ENCODE data around the gene DNAJC15. TPM values are rescaled to one million over a fixed set of nuclear protein-coding genes. Genes with fewer than 3 reads are reported as not detected.
"Not testable (repeated sequence)": the region's sequence is repeated elsewhere in the genome, so short reads cannot be mapped to it uniquely, and the experiment has no call there.

The DNAJC15 gene
- total RNA-seq, 2 experiments from 2014 or later: 12.5 to 15.7 TPM

DNA sequence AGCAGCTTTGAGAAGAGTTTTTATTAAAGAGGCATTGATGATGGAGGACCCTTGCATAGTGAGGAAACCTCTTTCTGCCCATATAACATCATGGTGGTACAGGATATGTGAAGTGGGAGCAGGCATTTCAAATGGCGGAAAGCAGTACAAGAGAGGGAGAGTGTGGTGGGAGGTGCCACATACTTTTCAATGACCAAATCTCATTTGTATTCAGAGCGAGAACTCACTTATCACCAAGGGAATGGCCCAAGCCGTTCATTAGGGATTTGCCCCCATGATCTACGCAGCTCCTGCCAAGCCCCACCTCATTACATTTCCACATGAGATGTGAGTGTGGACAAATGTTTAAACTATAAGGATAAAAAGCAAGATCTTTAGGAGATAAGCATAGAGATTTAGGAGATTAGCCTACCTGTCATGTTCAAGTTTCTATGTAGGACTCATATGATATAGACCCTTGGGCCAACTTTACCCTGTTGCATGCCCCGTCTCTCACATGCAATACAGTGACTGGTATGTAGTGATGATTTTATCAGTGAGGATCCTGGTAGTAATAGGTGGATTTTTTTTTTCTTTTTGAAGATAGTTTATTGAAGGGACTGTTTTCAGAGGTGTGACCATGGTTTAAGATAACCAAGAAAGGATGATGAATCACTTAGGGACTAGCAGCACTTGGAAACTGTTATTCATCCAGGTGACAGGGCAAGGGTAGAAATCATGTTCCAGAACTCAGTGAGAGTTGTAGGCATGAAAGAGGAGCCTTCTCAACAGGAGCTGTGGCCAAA is 38.3 kb downstream of the DNAJC15 start:
- H3K9me3 Mint-ChIP-seq: no peaks in the 10 kb centered on the region
- H3K27ac Mint-ChIP-seq: no peak overlapping the region
- DNase-seq (no peak), ATAC-seq (ENCODE audit: low read depth) (peak; percentile 9)
- POLR2A ChIA-PET: no interaction called here
- H3K36me3 Mint-ChIP-seq: peaks cover 26% of the 10 kb centered on the region
- no peaks in the 10 kb centered on the region for H3K27me3 Mint-ChIP-seq
- no peak overlapping the region for H3K4me3 Mint-ChIP-seq
- peaks cover 29% of the 10 kb centered on the region for H3K4me1 Mint-ChIP-seq

DNA sequence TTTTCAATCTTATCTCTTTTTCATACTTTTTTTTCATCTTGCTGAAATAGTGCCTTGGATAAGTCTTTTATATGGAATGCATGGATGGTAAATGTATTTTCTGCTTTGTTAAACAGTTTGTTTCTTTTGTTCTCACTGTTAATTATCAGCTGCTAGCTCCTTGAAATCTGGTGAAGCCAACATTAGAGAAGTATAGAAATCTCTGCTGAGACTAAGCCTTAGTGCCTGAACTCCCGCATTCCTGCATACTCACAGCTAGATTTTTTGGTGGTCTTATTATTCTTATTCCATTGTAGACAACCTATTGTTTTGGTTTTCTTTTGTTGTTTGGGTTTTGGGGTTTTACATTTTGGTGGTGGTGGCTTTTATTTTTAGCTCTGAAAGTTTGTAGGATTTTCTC is 48.4 kb downstream of the DNAJC15 start:
- ATAC-seq (ENCODE audit: low read depth) (no peak), DNase-seq (no peak)
- Mint-ChIP-seq H3K4me1 (peaks cover 16% of the 10 kb centered on the region), H3K36me3 (peaks cover 22% of the 10 kb centered on the region), H3K4me3 (no peak overlapping the region), H3K27ac (no peak overlapping the region), H3K27me3 (no peaks in the 10 kb centered on the region), H3K9me3 (no peaks in the 10 kb centered on the region)
- POLR2A ChIA-PET: no interaction called here

DNA sequence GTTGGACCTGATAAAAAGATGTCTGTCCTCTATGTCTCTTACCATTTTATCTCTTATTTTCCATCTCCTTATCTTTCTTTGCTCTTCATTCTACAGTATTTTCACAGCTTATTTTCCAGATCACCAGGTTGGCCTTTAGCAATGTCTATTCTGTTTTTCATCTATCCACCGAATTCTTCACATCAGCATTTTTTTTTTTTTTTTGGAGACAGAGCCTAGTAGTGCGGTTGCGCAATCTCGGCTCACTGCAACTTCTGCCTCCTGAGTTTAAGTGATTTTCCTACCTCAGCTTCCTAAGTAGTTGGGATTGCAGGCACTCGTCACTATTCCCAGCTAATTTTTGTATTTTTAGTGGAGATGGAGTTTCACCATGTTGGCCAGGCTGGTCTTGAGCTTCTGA is 49.0 kb downstream of the DNAJC15 start:
- no peak overlapping the region for H3K27ac Mint-ChIP-seq
- H3K4me3 Mint-ChIP-seq: no peak overlapping the region
- POLR2A ChIA-PET: no interaction called here
- H3K27me3 Mint-ChIP-seq: no peaks in the 10 kb centered on the region
- no peak for DNase-seq
- peaks cover 21% of the 10 kb centered on the region for H3K36me3 Mint-ChIP-seq
- peaks cover 16% of the 10 kb centered on the region for H3K4me1 Mint-ChIP-seq
- H3K9me3 Mint-ChIP-seq: no peaks in the 10 kb centered on the region
- no peak for ATAC-seq (ENCODE audit: low read depth)

DNA sequence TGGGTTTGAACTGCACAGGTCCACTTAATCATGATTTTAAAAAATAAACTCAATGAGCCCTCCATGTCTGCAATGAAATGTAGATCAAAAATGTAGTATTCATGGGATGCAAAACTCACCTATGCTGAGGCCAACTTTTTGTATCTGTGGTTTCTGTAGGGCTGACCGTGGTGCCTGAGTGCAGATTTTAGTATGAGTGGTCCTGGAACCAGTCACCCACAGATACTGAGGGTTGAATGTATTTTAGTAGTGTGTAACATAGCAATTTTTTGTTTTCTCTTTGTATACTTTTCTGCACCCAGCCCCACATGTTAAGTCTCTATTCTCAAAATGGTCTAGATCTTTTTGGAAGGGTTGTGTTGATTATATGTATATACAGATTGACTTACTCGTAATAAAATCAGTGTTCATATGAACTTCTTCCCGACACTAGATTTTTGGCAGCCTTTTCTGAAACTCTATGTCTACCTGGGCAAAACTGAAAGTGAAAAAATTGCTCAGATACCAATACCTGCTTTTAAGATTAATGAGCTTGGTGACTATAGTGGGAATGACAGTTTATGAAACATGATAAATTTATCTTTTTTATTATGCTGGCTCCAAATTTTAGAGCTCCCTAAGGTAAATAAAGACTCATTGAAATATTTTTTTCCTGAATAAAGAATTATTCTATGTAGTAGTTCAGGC is 51.6 kb downstream of the DNAJC15 start:
- POLR2A ChIA-PET: no interaction called here
- H3K4me1 Mint-ChIP-seq: peaks cover 16% of the 10 kb centered on the region
- H3K36me3 Mint-ChIP-seq: peaks cover 28% of the 10 kb centered on the region
- peak overlapping the region; percentile 0 for H3K4me3 Mint-ChIP-seq
- H3K27ac Mint-ChIP-seq: no peak overlapping the region
- H3K27me3 Mint-ChIP-seq: no peaks in the 10 kb centered on the region
- no peak for ATAC-seq (ENCODE audit: low read depth)
- peaks cover 2% of the 10 kb centered on the region for H3K9me3 Mint-ChIP-seq
- no peak for DNase-seq

DNA sequence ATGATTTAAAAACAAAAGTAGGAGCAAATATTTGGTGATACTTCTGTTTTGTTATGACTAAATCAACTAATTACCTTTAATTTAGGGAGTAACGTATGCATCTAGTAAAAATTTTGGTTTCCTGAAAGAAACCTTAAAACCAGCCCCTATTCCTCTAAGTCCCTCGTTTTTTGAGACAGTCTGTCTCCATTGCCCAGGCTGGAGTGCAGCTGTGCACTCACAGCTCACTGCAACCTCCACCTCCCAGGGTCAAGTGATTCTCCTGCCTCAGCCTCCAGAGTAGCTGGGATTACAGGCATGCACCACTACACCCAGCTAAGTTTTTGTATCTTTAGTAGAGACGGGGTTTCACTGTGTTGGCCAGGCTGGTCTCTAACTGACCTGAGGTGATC is 52.1 kb downstream of the DNAJC15 start:
- H3K4me1 Mint-ChIP-seq: peaks cover 16% of the 10 kb centered on the region
- DNase-seq; H3K27ac Mint-ChIP-seq; H3K9me3 Mint-ChIP-seq; H3K27me3 Mint-ChIP-seq; ATAC-seq (ENCODE audit: low read depth): not testable (repeated sequence)
- POLR2A ChIA-PET: interaction anchor here (1.3 kb wide), 1 partner anchor 84 kb away, joined by 4 read pairs; the partner anchor contains the start of gene EPSTI1
- peak overlapping the region; percentile 25 for H3K4me3 Mint-ChIP-seq
- H3K36me3 Mint-ChIP-seq: peaks cover 31% of the 10 kb centered on the region

DNA sequence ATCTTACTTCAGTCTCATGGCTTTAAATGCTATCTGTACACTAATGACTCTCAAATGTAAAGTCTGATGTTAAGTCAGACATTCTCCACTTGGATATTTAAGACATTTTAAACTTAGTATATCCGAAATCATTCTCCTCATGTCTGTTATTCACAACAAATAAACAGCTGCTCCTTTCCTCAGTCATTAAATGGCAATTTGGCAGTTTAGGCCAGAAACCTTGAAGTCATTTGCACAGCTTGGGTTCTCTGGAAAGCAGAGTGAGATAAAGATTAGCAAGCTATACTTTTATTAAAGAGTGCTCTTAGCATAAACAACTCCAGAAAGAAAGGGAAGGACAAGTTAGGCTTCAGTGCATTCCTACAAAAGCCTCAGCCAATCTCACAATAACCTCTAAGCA is 53.7 kb downstream of the DNAJC15 start:
- peaks cover 16% of the 10 kb centered on the region for H3K4me1 Mint-ChIP-seq
- H3K4me3 Mint-ChIP-seq: no peak overlapping the region
- H3K27me3 Mint-ChIP-seq: no peaks in the 10 kb centered on the region
- no peak overlapping the region for H3K27ac Mint-ChIP-seq
- H3K9me3 Mint-ChIP-seq: peaks cover 2% of the 10 kb centered on the region
- DNase-seq: no peak
- peaks cover 35% of the 10 kb centered on the region for H3K36me3 Mint-ChIP-seq
- POLR2A ChIA-PET: no interaction called here
- no peak for ATAC-seq (ENCODE audit: low read depth)

DNA sequence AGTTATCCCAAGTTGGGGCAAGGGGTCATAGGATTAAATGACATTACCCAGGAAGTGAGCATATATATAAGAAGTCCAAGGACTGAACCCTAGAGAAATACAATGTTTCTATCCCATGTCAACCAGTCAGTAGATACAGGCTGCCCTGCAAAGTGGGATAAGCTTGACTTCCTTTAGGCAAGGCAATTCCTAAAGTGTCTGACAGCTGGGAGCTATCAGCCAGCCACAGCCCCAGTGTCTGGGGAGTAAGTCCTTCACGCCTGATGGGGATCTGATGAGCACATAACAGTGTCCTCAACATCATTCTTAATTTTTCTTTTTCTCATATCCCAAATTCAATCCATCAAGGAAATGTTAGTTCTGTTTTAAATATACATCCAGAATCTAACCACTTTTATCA is 54.1 kb downstream of the DNAJC15 start:
- no peak overlapping the region for H3K27ac Mint-ChIP-seq
- ATAC-seq (ENCODE audit: low read depth) (no peak), DNase-seq (no peak)
- H3K36me3 Mint-ChIP-seq: peaks cover 32% of the 10 kb centered on the region
- peaks cover 2% of the 10 kb centered on the region for H3K9me3 Mint-ChIP-seq
- H3K4me1 Mint-ChIP-seq: peaks cover 14% of the 10 kb centered on the region
- POLR2A ChIA-PET: no interaction called here
- no peak overlapping the region for H3K4me3 Mint-ChIP-seq
- no peaks in the 10 kb centered on the region for H3K27me3 Mint-ChIP-seq

DNA sequence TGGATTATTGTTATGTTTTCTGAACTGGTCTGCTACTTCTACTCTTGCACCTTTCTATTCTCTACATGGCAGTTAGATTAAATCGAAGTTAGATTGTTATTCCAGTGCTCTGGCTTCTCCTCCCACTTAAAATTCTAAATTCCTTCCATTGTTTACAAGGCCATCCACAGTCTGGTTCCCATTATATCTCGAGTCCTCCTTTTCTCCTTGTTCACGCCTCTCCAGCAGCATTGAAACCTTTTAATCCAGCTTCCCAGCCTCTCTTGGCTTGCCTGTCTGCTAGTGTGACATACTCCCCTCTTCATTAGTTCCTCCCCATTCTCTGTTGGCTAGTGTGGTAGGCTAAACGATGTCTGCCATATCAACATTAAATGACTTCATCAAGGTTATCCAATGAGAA is 54.5 kb downstream of the DNAJC15 start:
- H3K4me3 Mint-ChIP-seq: no peak overlapping the region
- H3K4me1 Mint-ChIP-seq: peaks cover 14% of the 10 kb centered on the region
- peaks cover 30% of the 10 kb centered on the region for H3K36me3 Mint-ChIP-seq
- no peak overlapping the region for H3K27ac Mint-ChIP-seq
- ATAC-seq (ENCODE audit: low read depth): no peak
- DNase-seq: no peak
- POLR2A ChIA-PET: no interaction called here
- H3K9me3 Mint-ChIP-seq: peaks cover 2% of the 10 kb centered on the region
- no peaks in the 10 kb centered on the region for H3K27me3 Mint-ChIP-seq

DNA sequence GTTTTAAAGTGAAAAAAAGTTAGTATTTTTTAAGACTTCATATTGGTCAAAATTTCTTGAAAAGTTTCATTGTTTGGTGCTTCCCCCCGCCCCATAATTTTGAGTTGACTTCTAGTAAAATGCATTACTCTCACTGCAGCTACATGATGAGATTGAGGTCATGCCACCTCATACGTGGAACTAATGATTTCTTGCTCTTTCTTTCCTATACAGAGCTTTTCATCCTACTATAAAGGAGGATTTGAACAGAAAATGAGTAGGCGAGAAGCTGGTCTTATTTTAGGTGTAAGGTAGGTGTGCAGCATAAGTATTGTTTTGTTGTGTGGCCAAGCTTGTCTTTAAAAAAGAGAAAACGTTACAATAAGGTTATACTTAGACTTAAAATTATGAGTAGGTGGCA is 55.0 kb downstream of the DNAJC15 start:
- Mint-ChIP-seq H3K9me3 (peaks cover 2% of the 10 kb centered on the region), H3K27ac (no peak overlapping the region), H3K36me3 (peaks cover 28% of the 10 kb centered on the region), H3K4me3 (no peak overlapping the region), H3K4me1 (peaks cover 14% of the 10 kb centered on the region), H3K27me3 (no peaks in the 10 kb centered on the region)
- DNase-seq (no peak), ATAC-seq (ENCODE audit: low read depth) (no peak)
- POLR2A ChIA-PET: interaction anchor here (0.5 kb wide), 1 partner anchor 12 kb away, joined by 3 read pairs; no protein-coding TSS in a partner anchor

DNA sequence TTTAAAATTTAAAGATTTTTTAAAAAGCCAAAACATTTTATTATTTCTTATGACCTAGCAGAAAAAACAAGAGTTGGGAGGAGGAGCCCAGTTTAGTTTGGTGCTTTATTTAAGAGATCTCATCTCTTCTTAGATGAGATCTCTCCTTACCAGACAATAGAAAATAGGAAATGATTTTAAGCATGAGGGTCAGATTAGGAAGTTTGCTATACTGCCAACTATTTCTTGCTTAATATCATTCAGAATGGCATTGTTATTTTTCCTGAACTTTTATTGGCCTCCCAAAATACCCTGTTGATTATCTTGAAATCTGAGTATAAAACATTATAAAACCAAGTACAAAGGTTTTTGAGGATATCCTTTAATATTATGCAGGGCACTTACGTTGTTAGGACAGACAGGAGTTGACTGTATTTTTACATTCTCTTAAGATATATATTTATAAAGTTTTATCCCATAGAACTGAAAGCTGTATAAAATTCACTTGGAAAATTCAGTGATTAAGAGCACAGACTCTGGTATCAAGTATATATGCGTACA is 56.1 kb downstream of the DNAJC15 start:
- Mint-ChIP-seq H3K9me3 (peaks cover 2% of the 10 kb centered on the region), H3K27ac (no peak overlapping the region), H3K27me3 (no peaks in the 10 kb centered on the region), H3K4me3 (no peak overlapping the region), H3K4me1 (peaks cover 14% of the 10 kb centered on the region), H3K36me3 (peaks cover 28% of the 10 kb centered on the region)
- POLR2A ChIA-PET: no interaction called here
- no peak for DNase-seq
- ATAC-seq (ENCODE audit: low read depth): no peak

DNA sequence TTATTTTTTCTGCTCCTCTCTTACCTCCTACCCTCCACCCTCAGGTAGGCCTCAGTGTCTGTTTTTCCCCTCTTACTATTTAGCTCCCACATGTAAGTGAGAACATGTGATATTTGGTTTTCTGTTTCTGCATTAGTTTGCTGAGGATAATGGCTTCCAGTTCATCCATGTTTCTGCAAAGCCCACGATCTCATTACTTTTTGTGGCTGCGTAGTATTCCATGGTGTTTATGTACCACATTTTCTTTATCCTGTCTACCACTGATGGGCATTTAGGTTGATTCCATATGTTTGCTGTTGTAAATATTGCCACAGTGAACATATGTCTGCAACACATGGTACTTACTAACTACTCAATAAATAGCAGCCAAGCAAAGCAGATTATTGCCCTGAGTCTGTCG is 56.8 kb downstream of the DNAJC15 start:
- ATAC-seq (ENCODE audit: low read depth): no peak
- no peak overlapping the region for H3K27ac Mint-ChIP-seq
- POLR2A ChIA-PET: no interaction called here
- H3K36me3 Mint-ChIP-seq: peaks cover 27% of the 10 kb centered on the region
- peaks cover 2% of the 10 kb centered on the region for H3K9me3 Mint-ChIP-seq
- DNase-seq: no peak
- H3K27me3 Mint-ChIP-seq: no peaks in the 10 kb centered on the region
- peaks cover 10% of the 10 kb centered on the region for H3K4me1 Mint-ChIP-seq
- no peak overlapping the region for H3K4me3 Mint-ChIP-seq

DNA sequence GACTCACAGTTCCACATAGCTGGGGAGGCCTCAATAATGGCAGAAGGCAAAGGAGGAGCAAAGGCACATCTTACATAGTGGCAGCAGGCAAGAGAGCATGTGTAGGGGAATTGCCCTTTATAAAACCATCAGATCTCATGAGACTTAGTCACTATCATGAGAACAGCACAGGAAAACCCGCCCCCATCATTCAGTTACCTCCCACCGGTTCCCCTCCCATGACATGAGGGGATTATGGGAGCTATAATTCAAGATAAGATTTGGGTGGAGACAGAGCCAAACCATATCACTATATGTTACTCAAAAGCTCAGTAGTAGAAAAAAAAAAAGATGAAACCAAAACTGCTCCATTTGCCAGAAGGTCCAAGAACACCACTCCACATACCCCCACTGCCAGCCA is 58.5 kb downstream of the DNAJC15 start:
- Mint-ChIP-seq H3K4me1 (no peaks in the 10 kb centered on the region), H3K27me3 (no peaks in the 10 kb centered on the region), H3K27ac (no peak overlapping the region), H3K36me3 (peaks cover 27% of the 10 kb centered on the region), H3K9me3 (peaks cover 2% of the 10 kb centered on the region), H3K4me3 (no peak overlapping the region)
- ATAC-seq (ENCODE audit: low read depth) (no peak), DNase-seq (no peak)
- POLR2A ChIA-PET: interaction anchor here (0.5 kb wide), 1 partner anchor 89 kb away, joined by 3 read pairs; no protein-coding TSS in a partner anchor

DNA sequence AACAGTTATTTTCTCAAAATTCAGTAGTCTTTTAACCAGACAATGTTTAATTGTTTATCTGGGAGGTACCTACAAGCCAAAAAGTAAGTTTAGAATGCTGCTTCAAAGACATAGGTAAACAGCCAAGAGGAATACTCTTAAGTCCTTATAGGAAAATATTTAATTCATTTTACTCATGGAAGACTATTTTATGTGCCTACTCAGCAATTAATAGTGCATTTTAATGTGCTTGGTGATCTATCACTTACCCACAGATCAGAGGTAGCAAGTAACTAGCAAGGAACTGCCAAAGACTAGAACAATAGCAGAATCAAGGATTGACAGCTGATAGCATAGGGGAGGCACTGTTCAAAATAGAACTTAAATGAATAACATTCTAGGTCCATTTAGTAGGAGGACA is 60.4 kb downstream of the DNAJC15 start:
- H3K9me3 Mint-ChIP-seq: no peaks in the 10 kb centered on the region
- H3K27ac Mint-ChIP-seq: no peak overlapping the region
- peaks cover 20% of the 10 kb centered on the region for H3K36me3 Mint-ChIP-seq
- H3K4me1 Mint-ChIP-seq: peaks cover 11% of the 10 kb centered on the region
- no peak for DNase-seq
- no peak overlapping the region for H3K4me3 Mint-ChIP-seq
- no peak for ATAC-seq (ENCODE audit: low read depth)
- POLR2A ChIA-PET: no interaction called here
- H3K27me3 Mint-ChIP-seq: no peaks in the 10 kb centered on the region

DNA sequence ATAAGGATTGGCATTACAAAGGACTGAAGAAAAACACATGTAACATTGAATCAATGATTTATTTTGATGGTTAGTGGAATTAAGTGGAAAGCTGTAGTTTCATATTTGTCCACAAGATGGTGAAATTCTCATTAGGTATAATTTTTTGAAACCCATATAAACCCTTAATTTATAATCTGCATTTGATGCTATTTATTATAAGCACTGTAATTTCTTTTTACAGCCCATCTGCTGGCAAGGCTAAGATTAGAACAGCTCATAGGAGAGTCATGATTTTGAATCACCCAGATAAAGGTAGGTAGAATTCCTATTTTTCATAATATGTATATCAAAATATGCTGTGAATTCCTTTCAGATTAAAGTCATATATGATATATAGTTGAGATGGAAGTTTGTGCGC is 62.2 kb downstream of the DNAJC15 start:
- no peak overlapping the region for H3K27ac Mint-ChIP-seq
- H3K4me1 Mint-ChIP-seq: peaks cover 11% of the 10 kb centered on the region
- ATAC-seq (ENCODE audit: low read depth) (no peak), DNase-seq (no peak)
- peaks cover 29% of the 10 kb centered on the region for H3K36me3 Mint-ChIP-seq
- peaks cover 3% of the 10 kb centered on the region for H3K9me3 Mint-ChIP-seq
- POLR2A ChIA-PET: interaction anchor here (1.5 kb wide), 1 partner anchor 93 kb away, joined by 3 read pairs; the partner anchor contains the start of gene EPSTI1
- H3K4me3 Mint-ChIP-seq: no peak overlapping the region
- no peaks in the 10 kb centered on the region for H3K27me3 Mint-ChIP-seq

Measured in activated naive CD8-positive, alpha-beta T cell treated with anti-CD3 and anti-CD28 coated beads, Interleukin-2, amount 10 ng/mL, durations not matched to agents 7 days and 5 days (primary cell).